GM18873 (cell line): Measurements from ENCODE around the gene SEMA6C.

ENCODE experiments used
- ATAC-seq: cut with Tn5 transposase; IDR thresholded peaks from one replicate; pipeline ENCODE4 v1.9.1; 2021; ENCODE audit warnings: mild to moderate bottlenecking, moderate library complexity, moderate number of reproducible peaks; ENCODE audit not compliant: unreplicated experiment, low FRiP score

SEMA6C gene

GRCh38 chr1:151164732-151165280, 18.4 kb upstream of the SEMA6C start:
- ATAC-seq, result no peak

DNA sequence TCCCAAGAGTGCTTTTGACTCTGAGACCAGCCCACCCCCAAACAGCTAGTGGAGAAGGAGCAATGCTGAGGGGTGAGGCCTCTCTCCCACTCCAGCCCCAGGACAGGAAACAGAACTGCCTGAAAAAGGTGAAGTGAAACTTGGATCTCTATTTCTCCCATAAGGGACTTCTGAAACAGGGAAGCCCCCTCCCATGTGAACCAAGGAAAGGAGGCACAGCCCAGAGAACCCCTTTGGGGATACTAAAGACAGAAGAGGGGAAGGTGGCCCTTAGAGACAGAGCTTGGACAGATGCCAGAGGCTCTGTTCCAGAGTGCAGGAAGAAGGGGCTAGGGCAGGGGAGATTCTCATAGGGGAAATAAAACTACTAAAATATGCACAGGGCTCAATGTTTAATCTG, 12.9 kb upstream of the SEMA6C start:
- ATAC-seq, result no peak

DNA sequence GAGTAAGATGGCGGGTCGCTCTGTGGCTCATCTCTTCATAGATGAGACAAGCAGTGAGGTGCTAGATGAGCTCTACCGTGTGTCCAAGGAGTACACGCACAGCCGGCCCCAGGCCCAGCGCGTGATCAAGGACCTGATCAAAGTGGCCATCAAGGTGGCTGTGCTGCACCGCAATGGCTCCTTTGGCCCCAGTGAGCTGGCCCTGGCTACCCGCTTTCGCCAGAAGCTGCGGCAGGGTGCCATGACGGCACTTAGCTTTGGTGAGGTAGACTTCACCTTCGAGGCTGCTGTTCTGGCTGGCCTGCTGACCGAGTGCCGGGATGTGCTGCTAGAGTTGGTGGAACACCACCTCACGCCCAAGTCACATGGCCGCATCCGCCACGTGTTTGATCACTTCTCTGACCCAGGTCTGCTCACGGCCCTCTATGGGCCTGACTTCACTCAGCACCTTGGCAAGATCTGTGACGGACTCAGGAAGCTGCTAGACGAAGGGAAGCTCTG, 12.4 kb upstream of the SEMA6C start:
- no peak for ATAC-seq

DNA sequence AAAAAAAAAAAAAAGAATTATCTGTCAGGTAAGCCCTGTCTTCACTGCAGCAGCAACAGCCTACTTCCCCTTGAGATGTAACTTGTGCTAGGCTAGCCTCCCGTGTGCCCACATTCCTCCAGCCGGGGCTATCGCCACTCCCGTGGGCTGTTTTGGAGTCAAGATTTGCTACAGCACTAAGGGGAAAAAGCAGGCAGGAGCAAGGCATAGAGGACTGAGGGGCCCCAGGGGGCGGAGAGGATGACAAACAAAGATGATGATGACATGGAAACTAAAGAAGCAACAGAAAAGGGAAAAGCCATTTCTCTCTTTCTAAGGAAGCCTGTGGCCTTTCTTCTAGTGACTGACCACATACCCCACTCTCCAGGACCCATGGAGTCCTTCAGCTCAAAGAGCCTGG, 11.9 kb upstream of the SEMA6C start:
- no peak for ATAC-seq

GRCh38 chr1:151157067-151157531, 10.7 kb upstream of the SEMA6C start:
- no peak for ATAC-seq

- ATAC-seq, result peak; percentile 47
Measured at GRCh38 chr1:151156515-151156819, 10.0 kb upstream of the SEMA6C start, which contains the start of gene TNFAIP8L2. Gene TNFAIP8L2 (plus strand): TSS chr1:151156649. CDS start chr1:151158698, 2,049 bp downstream.

DNA sequence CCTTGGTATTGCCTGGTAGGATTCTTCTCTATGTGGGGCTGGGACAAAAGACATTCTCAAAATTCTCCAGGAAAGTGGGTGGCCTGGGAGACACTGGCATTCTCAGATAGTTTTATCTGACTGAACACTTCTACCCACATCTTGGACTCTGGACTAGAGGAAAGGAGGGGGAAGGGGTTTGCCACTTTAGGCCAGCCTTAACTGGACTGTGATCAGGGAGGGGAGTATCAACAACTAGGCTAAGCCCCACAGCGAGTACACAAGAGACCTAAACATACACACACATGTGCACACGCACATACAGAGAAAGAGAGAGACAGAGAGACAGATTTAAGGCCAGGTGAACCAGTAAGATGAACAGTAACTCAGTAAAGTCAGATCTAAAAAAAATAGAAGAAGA, 1.2 kb upstream of the SEMA6C start:
- ATAC-seq, result no peak

GRCh38 chr1:151147132-151147503, 687 bp upstream of the SEMA6C start:
- ATAC-seq, result no peak

- ATAC-seq, result no peak
Measured at GRCh38 chr1:151146072-151146411, 389 bp downstream of the SEMA6C start.

- ATAC-seq, result no peak
Measured at GRCh38 chr1:151145304-151146071, 943 bp downstream of the SEMA6C start.

- no peak for ATAC-seq
Measured at GRCh38 chr1:151144474-151145303, 1.7 kb downstream of the SEMA6C start.

DNA sequence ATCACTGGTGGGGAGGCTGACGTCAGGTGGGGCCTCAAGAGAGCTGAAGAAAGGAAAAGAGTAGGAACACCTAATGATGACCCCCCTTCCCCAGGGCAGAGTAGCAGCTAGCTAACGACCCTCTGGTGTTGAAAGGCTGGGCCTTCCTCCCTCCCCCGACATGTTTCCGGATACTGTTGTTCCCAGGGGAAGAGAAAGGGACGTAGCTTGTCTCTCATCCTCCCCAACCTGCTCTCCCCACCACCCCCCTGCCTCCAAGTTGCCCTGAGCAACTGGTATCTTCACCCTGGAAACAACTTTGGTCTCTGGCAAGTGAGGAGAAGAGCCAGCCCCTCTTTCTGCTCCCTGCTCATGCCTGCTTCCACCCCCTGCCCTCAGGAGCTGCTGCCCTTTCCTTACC, 2.4 kb downstream of the SEMA6C start:
- ATAC-seq, result no peak

GRCh38 chr1:151143057-151143435, 3.4 kb downstream of the SEMA6C start:
- no peak for ATAC-seq

DNA sequence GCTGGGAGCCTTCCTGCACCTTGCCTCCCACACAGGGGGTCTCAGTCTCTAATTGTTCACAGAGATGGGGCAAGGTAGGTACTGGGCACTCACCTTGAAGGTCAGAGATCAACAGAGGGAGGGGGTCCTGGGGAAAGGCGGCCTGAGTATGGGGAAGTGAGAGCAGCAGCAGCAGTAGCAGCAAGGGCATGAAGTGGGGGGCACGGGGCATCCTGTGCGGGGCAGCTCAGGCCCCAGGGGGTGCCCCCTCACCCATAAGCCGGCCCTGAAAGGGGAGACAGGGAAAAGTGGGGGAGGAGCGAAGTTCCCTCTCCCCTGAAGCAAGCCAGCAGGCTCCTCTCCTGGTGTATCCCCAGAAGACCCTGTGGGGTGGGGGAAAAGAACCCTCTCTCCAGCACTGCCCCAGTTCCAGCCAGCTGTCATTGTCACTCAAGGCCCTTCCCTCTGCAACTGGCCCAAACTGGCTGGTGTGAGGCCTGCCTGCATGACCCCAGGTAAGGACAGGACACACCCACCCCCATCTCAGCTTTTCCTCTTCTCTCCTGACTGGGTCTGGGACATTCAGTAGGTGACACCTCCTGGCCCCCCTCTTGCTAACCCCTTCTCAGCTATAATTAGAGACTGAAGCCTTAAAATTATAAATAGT, 3.9 kb downstream of the SEMA6C start:
- ATAC-seq, result no peak

GRCh38 chr1:151137789-151138188, 8.6 kb downstream of the SEMA6C start:
- ATAC-seq, result no peak

DNA sequence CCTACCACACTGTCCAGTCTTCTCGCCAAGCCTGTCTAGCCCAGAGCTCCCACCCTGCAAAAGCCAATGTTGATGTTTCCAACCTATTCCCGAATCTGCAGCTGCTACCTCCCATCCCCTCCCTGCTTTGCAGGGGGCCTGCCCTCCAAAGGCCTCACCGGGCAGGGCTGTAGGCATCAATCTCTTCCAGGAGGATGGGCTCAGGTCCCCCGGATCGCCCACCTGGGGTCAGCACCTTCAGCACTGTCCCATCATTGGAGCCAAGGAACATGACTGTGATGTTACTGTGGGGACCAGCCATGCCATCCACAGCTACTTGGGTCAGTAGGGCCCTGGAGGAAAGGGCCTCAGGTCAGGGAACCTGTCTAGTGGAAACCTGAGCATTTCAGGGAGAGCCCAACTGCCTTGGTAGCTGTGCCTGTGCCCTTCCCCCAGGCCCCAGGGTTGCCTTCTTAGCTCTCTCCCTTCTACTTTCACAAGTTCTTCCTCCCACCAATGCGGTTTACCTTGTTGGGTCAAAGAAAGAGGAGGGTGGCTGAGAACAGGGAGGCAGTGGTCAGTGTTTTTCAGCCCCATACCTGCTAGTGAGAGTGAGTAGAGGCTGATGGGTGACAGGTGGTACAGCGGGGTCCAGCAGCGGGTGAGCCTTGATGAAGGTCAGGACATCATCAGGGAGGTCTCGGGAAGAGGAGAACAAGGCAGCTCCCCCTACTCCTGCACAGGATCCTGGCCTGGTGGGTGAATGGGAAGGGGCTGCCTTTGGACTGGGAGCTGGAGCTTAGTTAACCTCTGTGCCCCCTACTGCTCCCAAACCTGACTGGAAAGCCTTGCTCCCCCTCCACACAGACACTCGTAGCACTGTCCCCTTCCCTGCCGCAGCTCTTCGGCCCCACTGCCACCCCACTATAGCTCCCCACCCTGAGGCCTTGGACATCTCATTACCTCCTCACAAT, 10.7 kb downstream of the SEMA6C start:
- ATAC-seq, result no peak

DNA sequence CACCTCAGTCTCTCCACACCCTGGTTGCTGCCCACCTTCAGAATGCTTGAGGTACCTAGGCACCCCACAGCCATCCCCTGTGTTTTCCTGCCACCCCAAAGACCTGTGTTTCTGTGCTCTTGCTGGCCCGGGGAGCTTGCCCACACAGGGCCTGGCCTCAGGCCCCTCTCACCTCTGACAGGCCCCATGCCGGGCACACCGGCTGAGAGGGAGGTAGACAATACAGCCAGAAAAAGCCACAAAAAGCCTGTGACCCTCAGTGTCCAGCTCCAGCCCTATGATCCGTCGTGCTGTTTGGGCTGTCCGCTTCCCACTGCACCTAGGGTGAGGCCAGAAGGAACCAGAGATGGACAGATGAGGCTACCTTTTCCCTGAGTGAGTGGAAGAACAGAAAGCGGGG, 11.4 kb downstream of the SEMA6C start:
- no peak for ATAC-seq

DNA sequence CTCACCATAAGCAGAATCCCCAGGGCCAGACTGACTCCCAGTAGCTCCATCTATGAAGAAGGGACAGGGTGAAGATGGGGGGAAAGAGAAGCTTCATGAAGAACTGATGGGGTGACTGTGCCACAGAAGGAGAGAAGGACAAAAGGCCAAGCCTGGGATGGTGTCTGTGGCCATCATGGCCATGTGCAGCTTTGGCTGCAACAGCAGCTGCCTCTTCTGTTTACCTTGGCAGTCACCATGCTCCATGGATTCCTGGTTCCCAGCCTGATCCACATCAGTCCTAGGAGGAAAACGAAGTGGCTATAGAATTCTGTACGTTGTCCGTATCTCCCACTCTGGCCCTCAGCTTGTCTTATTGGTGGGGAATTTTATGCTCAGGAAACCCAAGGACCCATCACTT, 12.0 kb downstream of the SEMA6C start:
- no peak for ATAC-seq

DNA sequence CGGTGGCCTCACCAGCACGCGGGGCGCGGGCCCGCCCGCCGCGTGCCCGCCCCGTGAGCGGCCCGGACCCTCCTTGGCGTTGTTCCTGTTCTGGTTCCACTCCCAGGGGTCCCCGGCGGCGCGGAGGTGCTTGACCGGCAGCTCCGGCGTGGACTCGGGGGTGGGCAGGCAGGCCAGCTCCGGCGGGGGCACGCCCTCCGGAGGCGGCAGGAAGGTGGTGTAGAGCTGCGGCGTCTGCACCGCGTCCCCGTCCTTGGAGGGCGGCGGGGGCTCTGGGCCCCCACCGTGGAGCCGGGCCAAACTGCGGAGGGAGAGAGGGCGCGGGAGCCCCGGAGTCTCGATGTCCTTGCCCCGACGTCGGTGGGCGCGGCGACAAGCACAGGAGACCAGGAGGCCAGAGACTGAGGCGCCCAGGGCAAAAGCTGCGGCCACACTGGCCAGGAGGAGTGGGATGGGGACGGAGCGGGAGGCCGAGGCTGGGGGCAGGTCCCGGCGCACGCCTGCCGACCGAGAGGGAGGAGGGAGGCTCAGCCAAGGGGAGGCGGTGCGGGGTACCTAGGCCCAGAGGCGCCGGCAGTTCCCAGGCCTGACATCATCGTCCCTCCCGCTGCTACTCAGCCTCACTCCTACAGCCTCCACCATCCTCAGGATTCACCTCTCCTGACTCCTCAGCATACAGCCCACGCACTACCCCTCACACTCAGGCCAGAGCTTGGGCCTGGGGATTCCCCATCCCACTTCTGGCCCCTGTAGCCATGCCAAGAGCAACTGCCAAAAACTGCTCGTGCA, 13.2 kb downstream of the SEMA6C start:
- ATAC-seq, result no peak
